GM21723 (cell line): ENCODE measurements around the gene CLIC5.

Experiments
- ATAC-seq: cut with Tn5 transposase; IDR thresholded peaks from one replicate; pipeline ENCODE4 v1.9.1; 2021; ENCODE audit warnings: mild to moderate bottlenecking, moderate library complexity; ENCODE audit not compliant: unreplicated experiment

The CLIC5 gene

GRCh38 chr6:46000905-46001304 is 14.8 kb downstream of the CLIC5 start:
- no peak for ATAC-seq

- no peak for ATAC-seq
Observed at GRCh38 chr6:45998524-45998923, 17.1 kb downstream of the CLIC5 start.

- ATAC-seq, result no peak
Observed at GRCh38 chr6:45997875-45998506, 17.7 kb downstream of the CLIC5 start.

DNA sequence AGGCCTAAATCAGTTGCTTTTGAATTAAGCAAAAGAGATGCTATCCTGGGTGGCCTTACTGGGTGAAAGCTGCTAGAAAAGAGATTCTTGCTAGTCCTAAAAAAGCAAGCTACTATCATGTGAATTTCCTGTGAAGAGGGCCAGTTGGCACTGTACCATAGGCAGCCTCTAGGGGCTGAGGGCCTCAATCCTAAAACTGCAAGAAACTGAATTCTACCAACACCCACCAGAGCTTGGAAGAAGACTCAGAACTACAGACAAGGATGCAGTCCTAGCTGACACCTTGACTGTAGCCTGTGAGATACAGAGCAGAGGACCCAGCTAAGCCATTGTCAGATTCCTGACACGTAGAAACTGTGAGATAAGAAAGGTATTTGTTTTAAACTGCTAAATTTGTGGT is 24.5 kb downstream of the CLIC5 start:
- ATAC-seq, result no peak

DNA sequence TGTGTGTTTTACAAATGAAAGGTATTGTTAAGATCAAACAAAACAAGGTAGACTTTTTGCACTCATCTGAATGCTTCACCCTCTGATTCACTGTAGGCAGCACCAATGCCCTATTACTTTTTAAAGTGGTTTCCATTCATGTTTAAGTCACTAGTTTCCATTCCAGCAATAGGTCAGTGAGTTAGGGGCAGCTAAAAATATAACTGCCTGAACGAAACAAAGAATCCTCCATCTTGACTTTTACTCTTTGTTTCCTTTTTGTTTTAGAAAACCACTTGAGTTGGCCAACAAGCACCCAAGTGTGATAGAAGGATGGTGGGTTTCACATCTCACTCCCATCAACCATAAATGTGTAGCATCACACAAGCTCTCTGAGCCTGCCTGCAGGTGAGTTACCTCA is 25.5 kb downstream of the CLIC5 start:
- ATAC-seq, result peak; percentile 83

DNA sequence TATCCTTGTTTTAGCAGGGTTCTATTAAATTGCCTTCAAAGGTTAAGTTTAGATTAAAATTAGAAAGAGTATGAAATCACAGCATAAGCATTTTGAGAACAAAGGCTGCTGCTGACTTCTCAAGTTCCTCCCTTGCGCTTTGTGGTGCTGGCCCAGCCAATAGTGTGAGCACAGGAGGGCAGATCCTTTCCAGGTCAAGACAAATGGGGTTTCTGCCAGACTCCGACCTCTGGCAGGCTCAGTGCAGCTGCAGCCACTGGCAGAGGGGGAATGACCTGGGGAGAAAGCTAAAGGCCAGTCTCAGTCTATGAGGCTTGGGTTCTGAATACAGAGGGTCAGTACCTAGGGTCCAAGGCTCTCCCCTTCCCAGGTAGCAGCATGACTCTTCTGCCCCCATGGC is 27.0 kb downstream of the CLIC5 start:
- no peak for ATAC-seq

DNA sequence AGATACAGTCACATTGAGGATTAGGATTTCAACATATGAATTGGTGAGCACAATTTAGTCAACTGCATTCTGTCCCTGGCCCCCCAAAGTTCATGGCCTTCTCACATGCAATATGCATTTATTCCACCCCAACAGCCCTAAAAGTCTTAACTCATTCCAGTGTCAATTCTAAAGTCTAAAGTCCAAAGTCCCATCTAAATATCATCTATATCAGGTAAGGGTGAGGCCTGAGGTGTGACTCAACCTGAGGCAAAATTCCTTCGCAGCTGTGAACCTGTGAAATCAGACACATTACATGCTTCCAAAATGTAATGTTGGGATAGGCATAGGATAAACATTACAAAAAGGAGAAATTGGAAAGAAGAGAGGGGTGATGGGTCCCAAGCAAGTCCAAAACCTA is 27.8 kb downstream of the CLIC5 start:
- ATAC-seq, result no peak

- ATAC-seq, result no peak
Observed at GRCh38 chr6:45986746-45987274, 28.9 kb downstream of the CLIC5 start.

GRCh38 chr6:45984788-45985425 is 30.8 kb downstream of the CLIC5 start:
- no peak for ATAC-seq

- ATAC-seq, result no peak
Observed at GRCh38 chr6:45984347-45984746, 31.3 kb downstream of the CLIC5 start.

DNA sequence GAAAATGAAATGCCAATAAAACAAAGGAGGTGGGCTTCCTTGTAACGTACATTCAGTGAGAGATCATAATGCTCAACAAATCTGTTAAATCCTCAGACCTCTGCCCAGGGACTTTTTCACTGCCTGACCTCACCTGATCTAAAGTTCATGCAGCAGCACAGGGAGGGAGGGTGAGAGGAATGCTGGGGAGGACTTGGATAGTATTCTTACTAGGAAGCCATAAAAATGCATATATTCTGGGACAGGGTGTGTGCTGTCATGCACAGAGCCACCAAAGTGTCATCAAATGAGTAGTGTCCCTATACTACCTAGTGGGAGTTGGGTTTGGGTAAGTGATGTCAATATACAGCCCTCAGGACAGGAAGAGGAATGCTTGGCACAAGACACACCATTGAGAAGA is 32.6 kb downstream of the CLIC5 start:
- no peak for ATAC-seq

DNA sequence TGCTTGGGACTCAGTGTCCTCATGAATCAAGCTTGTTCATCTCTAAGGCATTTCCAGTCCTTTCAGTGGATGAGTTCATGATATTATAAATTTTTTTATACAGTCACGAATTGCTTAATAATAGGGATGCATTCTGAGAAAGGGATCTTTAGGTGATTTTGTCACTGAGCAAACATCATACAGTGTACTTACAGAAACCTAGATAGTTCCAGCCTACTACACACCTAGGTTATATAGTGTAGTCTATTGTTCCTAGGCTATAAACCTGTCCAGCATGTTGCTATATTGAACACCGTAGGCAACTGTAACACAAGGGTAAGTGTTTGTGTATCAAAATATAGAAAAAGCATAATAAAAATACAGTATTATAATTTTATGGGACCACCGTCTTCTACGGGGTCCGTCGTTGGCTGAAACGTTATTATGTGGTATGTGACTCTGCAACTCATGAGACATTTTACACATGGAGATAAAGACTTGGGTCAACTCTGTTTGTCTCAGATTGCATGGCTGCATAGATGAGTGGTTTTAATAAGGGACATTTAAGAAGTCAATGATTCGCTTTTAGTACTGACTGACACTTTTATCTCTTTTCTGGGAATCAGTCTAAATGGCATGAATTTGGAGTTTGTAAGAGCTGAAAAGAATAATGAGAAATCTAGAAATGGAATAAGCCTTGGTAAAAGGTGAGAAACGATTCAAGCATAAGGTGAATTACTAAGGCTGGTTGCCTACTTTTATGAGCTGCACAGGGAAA is 33.2 kb downstream of the CLIC5 start:
- ATAC-seq, result no peak

DNA sequence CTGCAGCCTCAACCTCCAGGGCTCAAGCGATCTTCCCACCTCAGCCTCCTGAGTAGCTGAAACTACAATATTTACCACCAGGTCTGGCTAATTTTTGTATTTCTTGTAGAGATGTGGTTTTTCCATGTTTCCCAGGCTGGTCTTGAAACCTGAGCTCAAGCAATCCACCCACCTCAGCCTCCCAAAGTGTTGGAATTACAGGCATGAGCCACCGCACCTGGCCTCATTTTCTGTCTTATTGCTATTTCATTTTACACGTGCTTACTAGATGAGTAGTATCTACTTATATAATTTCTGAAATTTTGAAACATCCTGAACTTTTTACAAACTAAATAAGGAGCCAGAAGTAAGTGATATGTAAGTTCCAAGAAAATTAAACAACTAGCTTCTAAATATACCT is 34.6 kb downstream of the CLIC5 start:
- no peak for ATAC-seq

GRCh38 chr6:45979311-45979710 is 36.3 kb downstream of the CLIC5 start:
- ATAC-seq, result no peak

- ATAC-seq, result no peak
Observed at GRCh38 chr6:45974596-45974995, 41.1 kb downstream of the CLIC5 start.

GRCh38 chr6:45972795-45973503 is 42.7 kb downstream of the CLIC5 start:
- ATAC-seq, result no peak

GRCh38 chr6:45971287-45971686 is 44.4 kb downstream of the CLIC5 start:
- ATAC-seq, result no peak

DNA sequence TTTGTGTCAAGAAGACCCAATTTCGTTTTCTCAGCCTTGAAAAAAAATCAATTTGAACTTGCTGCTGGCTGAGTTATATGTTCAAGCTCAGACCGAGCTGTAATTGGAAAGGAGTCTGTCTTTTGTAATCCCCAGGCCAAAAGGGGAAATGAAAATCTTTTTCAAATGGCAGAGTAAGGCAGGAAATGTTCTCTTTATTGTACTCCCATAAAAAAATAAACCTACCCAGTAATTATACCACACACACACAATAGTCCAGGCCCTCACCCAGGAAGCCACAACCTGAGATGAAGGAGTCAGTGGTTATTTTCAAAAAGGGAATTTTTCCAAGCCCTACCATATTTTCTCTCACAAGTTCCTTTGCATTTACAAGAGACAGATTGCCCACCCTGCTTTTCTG is 45.3 kb downstream of the CLIC5 start:
- ATAC-seq, result no peak

GRCh38 chr6:45969883-45970282 is 45.8 kb downstream of the CLIC5 start:
- ATAC-seq, result no peak

GRCh38 chr6:45969026-45969425 is 46.6 kb downstream of the CLIC5 start:
- ATAC-seq, result no peak

DNA sequence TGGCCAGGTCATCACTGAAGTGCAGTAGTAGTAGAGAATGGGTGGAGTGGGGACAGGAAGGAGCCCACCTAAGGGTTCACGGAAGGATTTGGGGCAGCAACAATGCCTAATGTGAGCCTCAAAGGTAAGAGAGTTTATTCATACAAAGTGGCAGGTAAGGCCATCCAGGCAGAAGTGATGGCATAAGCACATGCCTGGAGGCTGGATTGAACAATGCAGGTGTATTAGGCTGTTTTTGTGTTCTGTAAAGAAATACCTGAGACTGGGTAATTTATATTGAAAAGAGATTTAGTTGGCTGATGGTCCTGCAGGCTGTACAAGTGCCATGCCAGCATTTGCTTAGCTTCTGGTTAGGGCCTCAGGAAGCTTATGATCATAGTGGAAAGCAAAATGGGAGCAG is 48.3 kb downstream of the CLIC5 start:
- ATAC-seq, result no peak
